Suprapubic skin (tissue), 4 donors: Measurements from ENCODE around the gene HELZ2. TPM values are rescaled to one million over a fixed set of nuclear protein-coding genes. Genes with fewer than 3 reads are reported as not detected.

Source experiments
- DNase-seq, 2 donors: peaks; one replicate each; pipeline ENCODE4 v3.0.0-alpha.2; 2019; ENCODE audit warnings: low spot score in 2 of 2
- H3K27ac ChIP-seq: fragments of 200-600 bp; sonication (generic); one replicate; pipeline ENCODE4 v1.5.1; 2019
- H3K27me3 ChIP-seq: fragments of 200-600 bp; sonication (generic); one replicate; pipeline ENCODE4 v1.5.1; 2019
- H3K36me3 ChIP-seq: fragments of 200-600 bp; sonication (generic); one replicate; pipeline ENCODE4 v1.5.1; 2019
- H3K4me1 ChIP-seq: fragments of 200-600 bp; sonication (generic); one replicate; pipeline ENCODE4 v1.5.1; 2019
- H3K4me3 ChIP-seq: fragments of 200-600 bp; sonication (generic); one replicate; pipeline ENCODE4 v1.5.1; 2019; ENCODE audit warnings: mild to moderate bottlenecking
- H3K9me3 ChIP-seq: fragments of 200-600 bp; sonication (generic); one replicate; pipeline ENCODE4 v1.5.1; 2019
- EP300 ChIP-seq: sonication (generic); formaldehyde crosslinking; IDR thresholded peaks from one replicate; pipeline ENCODE4 v1.6.1; 2017; ENCODE audit warnings: antibody characterized with exemption
- POLR2A ChIP-seq, 2 donors: fragments of 450-650 bp; IDR thresholded peaks; one replicate each; pipeline ENCODE4 v1.6.1; 2017; ENCODE audit warnings: antibody characterized with exemption in 2 of 2, mild to moderate bottlenecking in 2 of 2, moderate library complexity in 2 of 2
- POLR2AphosphoS5 ChIP-seq, 3 donors: sonication (generic); formaldehyde crosslinking; IDR thresholded peaks; one replicate each; pipeline ENCODE4 v1.6.1; 2017; ENCODE audit warnings: antibody characterized with exemption in 3 of 3
- WGBS: methylation state at CpG from one replicate; pipeline ENCODE4 v1.1.5; 2018; 5-methylcytosine and 5-hydroxymethylcytosine counted together
- total RNA-seq, 4 donors: library from RNA; depleted of rRNA; stranded (reverse); fragments of >200 nt; gene quantifications; one replicate each; pipeline ENCODE4 v1.1.0, GENCODE V29; 2016
- TF ChIP-seq, protein P1 (sequence below), 2 donors: fragments of 200-600 bp in 1 of 2; fragments of 450-650 bp in 1 of 2; sonication (generic) in 1 of 2; IDR thresholded peaks; one replicate each; pipeline ENCODE4 v1.5.1; 2016 to 2019; ENCODE audit warnings: antibody characterized with exemption in 2 of 2, mild to moderate bottlenecking in 1 of 2, moderate library complexity in 1 of 2

Gene HELZ2
- total RNA-seq, 4 donors from 2014 or later = 22.8 to 36.6 (median 31.8) TPM

DNA sequence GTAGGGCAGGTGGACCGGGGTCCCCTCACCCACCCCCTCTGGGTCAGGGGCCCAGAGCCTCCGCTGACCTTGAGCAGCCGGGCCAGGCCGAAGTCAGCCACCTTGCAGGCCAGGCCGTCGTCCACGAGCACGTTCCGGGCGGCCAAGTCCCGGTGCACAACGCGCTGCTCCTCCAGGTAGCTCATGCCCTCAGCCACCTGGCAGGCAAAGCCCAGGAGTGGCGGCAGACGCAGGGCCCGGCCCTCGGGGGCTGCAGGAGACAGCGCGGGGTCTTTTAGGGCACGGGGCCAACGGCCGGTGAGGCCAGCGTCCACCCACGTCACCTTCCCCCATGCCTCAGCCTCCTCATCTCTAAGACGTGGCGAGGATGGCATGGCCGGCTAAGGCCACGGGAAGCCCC, 32.7 kb downstream of the HELZ2 start:
- Histone ChIP-seq H3K9me3 (no peaks in the 10 kb centered on the region), H3K4me3 (no peak overlapping the region), H3K4me1 (peaks cover 71% of the 10 kb centered on the region), H3K27me3 (peaks cover 6% of the 10 kb centered on the region), H3K36me3 (no peaks in the 10 kb centered on the region), H3K27ac (no peak overlapping the region)
- TF ChIP-seq, protein P1, sequence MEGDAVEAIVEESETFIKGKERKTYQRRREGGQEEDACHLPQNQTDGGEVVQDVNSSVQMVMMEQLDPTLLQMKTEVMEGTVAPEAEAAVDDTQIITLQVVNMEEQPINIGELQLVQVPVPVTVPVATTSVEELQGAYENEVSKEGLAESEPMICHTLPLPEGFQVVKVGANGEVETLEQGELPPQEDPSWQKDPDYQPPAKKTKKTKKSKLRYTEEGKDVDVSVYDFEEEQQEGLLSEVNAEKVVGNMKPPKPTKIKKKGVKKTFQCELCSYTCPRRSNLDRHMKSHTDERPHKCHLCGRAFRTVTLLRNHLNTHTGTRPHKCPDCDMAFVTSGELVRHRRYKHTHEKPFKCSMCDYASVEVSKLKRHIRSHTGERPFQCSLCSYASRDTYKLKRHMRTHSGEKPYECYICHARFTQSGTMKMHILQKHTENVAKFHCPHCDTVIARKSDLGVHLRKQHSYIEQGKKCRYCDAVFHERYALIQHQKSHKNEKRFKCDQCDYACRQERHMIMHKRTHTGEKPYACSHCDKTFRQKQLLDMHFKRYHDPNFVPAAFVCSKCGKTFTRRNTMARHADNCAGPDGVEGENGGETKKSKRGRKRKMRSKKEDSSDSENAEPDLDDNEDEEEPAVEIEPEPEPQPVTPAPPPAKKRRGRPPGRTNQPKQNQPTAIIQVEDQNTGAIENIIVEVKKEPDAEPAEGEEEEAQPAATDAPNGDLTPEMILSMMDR (IDR thresholded peaks at IDR 0.05) = no peak
- TF ChIP-seq EP300 (no peak), POLR2AphosphoS5 (IDR thresholded peaks at IDR 0.05) (no peak), POLR2A (IDR thresholded peaks at IDR 0.05) (no peak)
- WGBS = 93% methylated on average over 23 of the region's 28 CpGs
- no peak for DNase-seq

DNA sequence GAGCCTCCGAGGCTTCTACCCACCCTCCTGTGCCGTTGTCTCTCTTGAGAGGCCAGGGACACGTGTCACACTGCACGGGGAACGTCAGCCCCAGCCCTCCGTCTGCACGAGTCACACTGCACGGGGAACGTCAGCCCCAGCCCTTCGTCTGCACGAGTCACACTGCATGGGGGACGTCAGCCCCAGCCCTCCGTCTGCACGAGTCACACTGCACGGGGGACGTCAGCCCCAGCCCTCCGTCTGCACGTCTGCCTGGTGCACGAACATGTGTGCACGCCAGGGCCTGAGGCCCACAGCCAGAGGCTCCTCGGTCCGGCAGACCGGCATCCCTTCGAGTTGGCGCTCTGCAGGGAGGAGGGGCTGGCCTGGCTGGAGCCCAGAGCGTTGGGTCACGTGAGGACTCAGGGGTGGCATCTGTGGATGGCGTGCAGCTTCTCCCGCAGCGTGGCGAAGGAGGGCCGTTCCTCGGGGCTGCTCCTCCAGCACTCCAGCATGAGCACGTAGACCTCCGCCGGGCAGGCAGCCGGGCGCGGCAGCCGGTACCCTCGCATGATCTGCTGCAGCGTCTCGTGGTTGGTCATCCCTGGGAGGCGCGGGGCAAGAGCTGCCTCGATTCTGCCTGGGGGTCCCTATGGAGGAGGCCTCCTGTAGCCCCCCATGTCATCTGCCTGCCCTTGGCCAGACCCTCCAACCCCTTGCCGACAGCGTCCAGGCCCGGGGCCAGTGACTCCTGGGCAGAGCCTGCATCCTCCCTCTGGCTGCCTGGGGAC, 33.4 kb downstream of the HELZ2 start:
- no peak for DNase-seq
- Histone ChIP-seq H3K4me3 (no peak overlapping the region), H3K9me3 (no peaks in the 10 kb centered on the region), H3K27ac (no peak overlapping the region), H3K36me3 (no peaks in the 10 kb centered on the region), H3K4me1 (peaks cover 75% of the 10 kb centered on the region), H3K27me3 (no peaks in the 10 kb centered on the region)
- WGBS = 61% methylated on average over 12 of the region's 49 CpGs
- no peak for TF ChIP-seq POLR2A (IDR thresholded peaks at IDR 0.05)
- TF ChIP-seq, protein P1 (IDR thresholded peaks at IDR 0.05) = no peak
- no peak for TF ChIP-seq POLR2AphosphoS5 (IDR thresholded peaks at IDR 0.05)
- no peak for TF ChIP-seq EP300

DNA sequence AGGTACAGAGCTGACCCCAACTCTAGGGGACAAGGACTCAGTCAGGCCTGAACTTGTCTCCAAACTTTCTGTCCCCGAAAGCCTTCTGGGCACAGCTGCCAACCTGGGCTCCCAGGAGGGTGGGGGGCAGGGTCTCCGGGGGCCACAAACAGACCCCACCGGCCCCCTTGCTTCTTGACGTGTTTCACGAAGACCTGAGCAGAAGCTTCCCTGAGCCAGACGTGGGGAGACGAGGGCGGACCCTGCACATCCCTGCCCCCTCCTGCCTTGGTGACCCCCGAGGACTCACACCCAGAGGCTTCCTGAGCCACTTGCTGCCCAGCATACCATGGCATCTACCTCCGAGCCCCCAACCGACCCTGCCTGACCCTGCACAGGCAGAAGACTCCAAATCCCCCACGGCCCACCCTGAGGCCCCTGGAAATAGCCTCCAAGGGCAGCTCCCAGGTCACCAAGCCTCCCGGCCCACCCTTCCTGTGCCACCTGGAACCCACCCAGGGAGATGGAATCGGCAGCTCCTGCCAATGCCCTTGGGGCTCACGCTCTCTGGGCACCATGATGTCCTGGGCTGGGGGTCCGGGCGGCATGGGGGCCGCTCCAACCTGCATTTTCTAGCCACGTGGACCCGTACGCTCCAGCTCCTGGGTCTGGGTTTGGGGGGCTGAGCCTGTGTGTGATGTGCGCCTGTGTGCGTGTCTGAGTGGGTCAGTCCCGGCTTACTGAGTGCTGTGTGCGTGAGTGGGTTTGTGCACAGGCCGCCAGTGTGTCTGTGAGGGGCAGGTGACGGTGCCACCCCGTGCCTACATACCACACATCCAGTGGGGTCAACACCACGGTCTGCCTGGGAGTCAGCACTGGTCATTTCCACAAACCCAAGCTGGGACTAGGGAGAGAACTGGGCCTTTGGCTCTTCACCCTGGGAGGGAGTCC, 34.3 kb downstream of the HELZ2 start:
- TF ChIP-seq EP300 = no peak
- TF ChIP-seq POLR2AphosphoS5 (IDR thresholded peaks at IDR 0.05) = no peak
- TF ChIP-seq, protein P1 (IDR thresholded peaks at IDR 0.05) = no peak
- no peak for TF ChIP-seq POLR2A (IDR thresholded peaks at IDR 0.05)
- H3K27me3 ChIP-seq = peaks cover 3% of the 10 kb centered on the region
- H3K4me3 ChIP-seq = no peak overlapping the region
- H3K27ac ChIP-seq = no peak overlapping the region
- DNase-seq = no peak
- H3K9me3 ChIP-seq = no peaks in the 10 kb centered on the region
- 73% methylated on average over 5 of the region's 29 CpGs for WGBS
- H3K4me1 ChIP-seq = peaks cover 79% of the 10 kb centered on the region
- no peaks in the 10 kb centered on the region for H3K36me3 ChIP-seq

DNA sequence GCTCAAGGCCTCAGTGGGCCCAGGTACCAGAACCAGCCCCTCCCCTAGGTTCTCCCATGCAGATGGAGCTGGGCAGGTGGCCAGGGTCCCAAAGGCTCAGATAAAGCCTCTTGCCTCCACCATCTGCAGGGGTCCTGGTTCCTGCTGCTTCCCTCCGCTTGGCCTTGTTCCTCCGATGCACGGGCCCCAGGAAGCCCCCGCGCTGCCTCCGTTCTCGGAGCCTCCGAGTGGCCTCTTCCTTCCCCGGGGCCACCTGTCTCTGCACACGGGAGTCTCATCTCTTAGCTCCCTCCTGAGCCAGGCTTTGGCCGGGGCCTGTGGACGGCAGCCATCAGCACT, 35.0 kb downstream of the HELZ2 start:
- no peak overlapping the region for H3K4me3 ChIP-seq
- no CpG with 5 or more reads among the region's 12 CpGs for WGBS

More for the DNA sequence above, 35.0 kb downstream of the HELZ2 start:
- Histone ChIP-seq H3K27ac (no peak overlapping the region), H3K4me1 (peaks cover 86% of the 10 kb centered on the region), H3K9me3 (no peaks in the 10 kb centered on the region), H3K36me3 (no peaks in the 10 kb centered on the region), H3K27me3 (peaks cover 7% of the 10 kb centered on the region)
- TF ChIP-seq EP300 = no peak
- TF ChIP-seq POLR2A (IDR thresholded peaks at IDR 0.05) = no peak
- TF ChIP-seq, protein P1 (IDR thresholded peaks at IDR 0.05) = no peak
- no peak for TF ChIP-seq POLR2AphosphoS5 (IDR thresholded peaks at IDR 0.05)
- no peak for DNase-seq
